SU-DHL-6 (cell line): Measurements from ENCODE around the gene HOMEZ.
"Not testable (repeated sequence)": the region's sequence is repeated elsewhere in the genome, so short reads cannot be mapped to it uniquely, and the experiment has no call there.

ENCODE experiments used
- H2AFZ ChIP-seq: fragments of 200-600 bp; sonication (generic); 2 replicates; pipeline ENCODE4 v1.6.1; 2014; ENCODE audit warnings: low read depth, mild to moderate bottlenecking, moderate library complexity, mixed read lengths, antibody characterized with exemption, low read length; ENCODE audit not compliant: severe bottlenecking
- H3F3A ChIP-seq: fragments of 200-600 bp; shearing (Covaris generic); 2 replicates; pipeline ENCODE4 v1.6.0; 2016; ENCODE audit warnings: antibody characterized with exemption, mild to moderate bottlenecking; ENCODE audit not compliant: insufficient read depth
- H3K27ac ChIP-seq: fragments of 200-600 bp; sonication (generic); 2 replicates; pipeline ENCODE4 v1.5.1; 2016; ENCODE audit warnings: low read depth, mild to moderate bottlenecking, low read length, moderate library complexity, mixed read lengths
- H3K27me3 ChIP-seq: fragments of 200-600 bp; sonication (generic), shearing (Covaris generic); 2 replicates; pipeline ENCODE4 v1.6.0; 2014; ENCODE audit warnings: mild to moderate bottlenecking, low read length
- H3K36me3 ChIP-seq: fragments of 200-600 bp; sonication (generic); 2 replicates; pipeline ENCODE4 v1.6.1; 2014; ENCODE audit warnings: mild to moderate bottlenecking, low read length, mixed read lengths
- H3K4me2 ChIP-seq: fragments of 300-600, 200-600 bp; shearing (Covaris generic), sonication (generic); 2 replicates; pipeline ENCODE4 v1.6.0; 2014; ENCODE audit warnings: low read length, low read depth, mild to moderate bottlenecking; ENCODE audit not compliant: poor library complexity, severe bottlenecking
- H3K4me3 ChIP-seq: fragments of 200-600 bp; sonication (generic); 2 replicates; pipeline ENCODE4 v1.5.1; 2014; ENCODE audit warnings: antibody characterized with exemption, low read length, mild to moderate bottlenecking, mixed read lengths; ENCODE audit not compliant: insufficient read depth, poor library complexity, severe bottlenecking
- H3K79me2 ChIP-seq: fragments of 200-600 bp; sonication (generic); 2 replicates; pipeline ENCODE4 v1.6.1; 2014; ENCODE audit warnings: mild to moderate bottlenecking, low read length, moderate library complexity; ENCODE audit not compliant: insufficient read depth
- H3K9ac ChIP-seq: fragments of 200-600 bp; sonication (generic); 2 replicates; pipeline ENCODE4 v1.7.0; 2014; ENCODE audit warnings: mild to moderate bottlenecking, low read length
- H3K9me2 ChIP-seq: fragments of 200-600 bp; sonication (generic); replicated peaks from 2 replicates; pipeline ENCODE4 v1.6.1; 2014; ENCODE audit warnings: low read length; ENCODE audit not compliant: insufficient read depth
- H3K9me3 ChIP-seq: fragments of 200-600 bp; sonication (generic); 2 replicates; pipeline ENCODE4 v1.6.1; 2014; ENCODE audit warnings: low read length, mixed read lengths; ENCODE audit not compliant: insufficient read depth
- H4K20me1 ChIP-seq: fragments of 200-600 bp; sonication (generic); 2 replicates; pipeline ENCODE4 v1.6.1; 2014; ENCODE audit warnings: low read depth, mild to moderate bottlenecking, antibody characterized with exemption, low read length, moderate library complexity, mixed read lengths
- EZH2phosphoT487 ChIP-seq: fragments of 200-600 bp; sonication (generic), shearing (Covaris generic); conservative IDR thresholded peaks from 2 replicates; pipeline ENCODE4 v1.6.1; 2018; ENCODE audit warnings: mild to moderate bottlenecking, antibody characterized with exemption, low read length, moderate library complexity, mixed read lengths
- TF ChIP-seq, protein P1 (sequence below): fragments of 200-600 bp; sonication (generic); IDR thresholded peaks from one replicate; pipeline ENCODE4 v1.5.1; 2017; ENCODE audit warnings: antibody characterized with exemption, mild to moderate bottlenecking, low read length, moderate library complexity; ENCODE audit not compliant: insufficient read depth, poor library complexity, severe bottlenecking

The HOMEZ gene

DNA sequence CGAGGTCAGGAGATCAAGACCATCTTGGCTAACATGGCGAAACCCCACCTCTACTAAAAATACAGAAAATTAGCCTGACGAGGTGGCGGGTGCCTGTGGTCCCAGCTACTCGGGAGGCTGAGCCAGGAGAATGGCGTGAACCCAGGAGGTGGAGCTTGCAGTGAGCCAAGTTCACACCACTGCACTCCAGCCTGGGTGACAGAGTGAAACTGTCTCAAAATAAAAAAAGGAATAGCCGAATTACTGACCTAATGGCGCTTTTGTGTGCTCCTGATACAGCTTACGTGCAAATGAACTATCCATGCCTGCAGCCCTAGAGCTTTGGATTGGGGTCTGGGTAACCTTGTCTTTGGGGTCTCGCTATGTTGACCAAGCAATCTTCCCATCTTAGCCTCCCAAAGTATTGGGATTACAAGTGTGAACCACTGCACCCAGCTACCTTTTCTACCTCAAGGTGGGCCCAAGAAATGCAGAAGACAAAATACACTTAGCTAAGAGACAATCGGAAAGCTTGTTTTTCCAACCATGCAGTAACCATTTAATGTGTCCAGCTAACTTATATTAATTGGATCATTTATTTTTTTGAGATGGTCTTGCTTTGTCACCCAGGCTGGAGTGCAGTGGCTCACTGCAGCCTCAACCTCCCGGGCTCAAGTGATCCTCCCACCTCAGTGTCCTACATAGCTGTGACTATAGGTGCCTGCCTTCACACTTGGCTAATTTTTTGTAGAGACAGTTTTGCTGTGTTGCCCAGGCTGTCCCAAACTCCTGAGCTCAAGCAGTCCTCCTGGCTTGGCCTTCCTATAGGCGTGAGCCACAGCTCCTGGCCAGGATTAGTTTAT, 40.8 kb upstream of the HOMEZ start:
- no peak overlapping the region for H2AFZ ChIP-seq
- no peaks in the 10 kb centered on the region for H3K9me3 ChIP-seq
- H3K9me2 ChIP-seq = no peaks in the 10 kb centered on the region
- H3K4me3 ChIP-seq = no peak overlapping the region
- TF ChIP-seq, protein P1, sequence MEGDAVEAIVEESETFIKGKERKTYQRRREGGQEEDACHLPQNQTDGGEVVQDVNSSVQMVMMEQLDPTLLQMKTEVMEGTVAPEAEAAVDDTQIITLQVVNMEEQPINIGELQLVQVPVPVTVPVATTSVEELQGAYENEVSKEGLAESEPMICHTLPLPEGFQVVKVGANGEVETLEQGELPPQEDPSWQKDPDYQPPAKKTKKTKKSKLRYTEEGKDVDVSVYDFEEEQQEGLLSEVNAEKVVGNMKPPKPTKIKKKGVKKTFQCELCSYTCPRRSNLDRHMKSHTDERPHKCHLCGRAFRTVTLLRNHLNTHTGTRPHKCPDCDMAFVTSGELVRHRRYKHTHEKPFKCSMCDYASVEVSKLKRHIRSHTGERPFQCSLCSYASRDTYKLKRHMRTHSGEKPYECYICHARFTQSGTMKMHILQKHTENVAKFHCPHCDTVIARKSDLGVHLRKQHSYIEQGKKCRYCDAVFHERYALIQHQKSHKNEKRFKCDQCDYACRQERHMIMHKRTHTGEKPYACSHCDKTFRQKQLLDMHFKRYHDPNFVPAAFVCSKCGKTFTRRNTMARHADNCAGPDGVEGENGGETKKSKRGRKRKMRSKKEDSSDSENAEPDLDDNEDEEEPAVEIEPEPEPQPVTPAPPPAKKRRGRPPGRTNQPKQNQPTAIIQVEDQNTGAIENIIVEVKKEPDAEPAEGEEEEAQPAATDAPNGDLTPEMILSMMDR = no peak
- no peak for TF ChIP-seq EZH2phosphoT487
- H3K27ac ChIP-seq = no peak overlapping the region
- no peak overlapping the region for H3K9ac ChIP-seq
- H3K36me3 ChIP-seq = peaks cover 13% of the 10 kb centered on the region
- 0 out of 2 replicates have a peak, but pooled peaks cover 4% of the 10 kb centered on the region for H4K20me1 ChIP-seq
- H3K4me2 ChIP-seq = no peak overlapping the region
- no peaks in the 10 kb centered on the region for H3K27me3 ChIP-seq
- peaks cover 29% of the 10 kb centered on the region for H3F3A ChIP-seq
- H3K79me2 ChIP-seq = peaks cover 19% of the 10 kb centered on the region

DNA sequence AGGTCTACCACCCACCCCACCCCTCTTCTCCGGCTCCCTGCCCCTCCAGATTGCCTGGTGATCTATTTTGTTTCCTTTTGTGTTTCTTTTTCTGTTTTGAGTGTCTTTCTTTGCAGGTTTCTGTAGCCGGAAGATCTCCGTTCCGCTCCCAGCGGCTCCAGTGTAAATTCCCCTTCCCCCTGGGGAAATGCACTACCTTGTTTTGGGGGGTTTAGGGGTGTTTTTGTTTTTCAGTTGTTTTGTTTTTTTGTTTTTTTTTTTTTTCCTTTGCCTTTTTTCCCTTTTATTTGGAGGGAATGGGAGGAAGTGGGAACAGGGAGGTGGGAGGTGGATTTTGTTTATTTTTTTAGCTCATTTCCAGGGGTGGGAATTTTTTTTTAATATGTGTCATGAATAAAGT, 39.8 kb upstream of the HOMEZ start:
- H3K27me3 ChIP-seq, H3K9me2 ChIP-seq, H2AFZ ChIP-seq, H3K27ac ChIP-seq, H3K9ac ChIP-seq, H4K20me1 ChIP-seq, H3K9me3 ChIP-seq, H3K4me3 ChIP-seq, H3K4me2 ChIP-seq: not testable (repeated sequence)
- Histone ChIP-seq H3F3A (peaks cover 29% of the 10 kb centered on the region), H3K36me3 (peaks cover 13% of the 10 kb centered on the region), H3K79me2 (peaks cover 19% of the 10 kb centered on the region)

DNA sequence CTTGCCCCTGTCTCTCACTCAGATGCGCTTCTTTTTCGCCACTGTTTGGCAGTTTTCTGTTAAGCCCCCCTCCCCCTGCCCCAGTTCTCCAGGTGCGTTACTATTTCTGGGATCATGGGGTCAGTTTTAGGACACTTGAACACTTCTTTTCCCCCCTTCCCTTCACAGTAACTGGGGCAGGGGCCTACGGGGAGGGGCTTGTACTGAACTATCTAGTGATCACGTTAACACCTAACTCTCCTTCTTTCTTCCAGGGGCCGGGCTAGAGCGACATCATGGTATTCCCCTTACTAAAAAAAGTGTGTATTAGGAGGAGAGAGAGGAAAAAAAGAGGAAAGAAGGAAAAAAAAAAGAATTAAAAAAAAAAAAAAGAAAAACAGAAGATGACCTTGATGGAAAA, 39.1 kb upstream of the HOMEZ start:
- no peak for TF ChIP-seq EZH2phosphoT487
- TF ChIP-seq, protein P1 = no peak
- Histone ChIP-seq H3K9ac (no peak overlapping the region), H4K20me1 (0 out of 2 replicates have a peak, but pooled peaks cover 4% of the 10 kb centered on the region), H3K27ac (no peak overlapping the region), H3K4me2 (no peak overlapping the region), H3K27me3 (no peaks in the 10 kb centered on the region), H3K9me3 (no peaks in the 10 kb centered on the region), H3K4me3 (no peak overlapping the region), H3F3A (peaks cover 29% of the 10 kb centered on the region), H3K79me2 (peaks cover 19% of the 10 kb centered on the region), H2AFZ (no peak overlapping the region), H3K36me3 (peaks cover 13% of the 10 kb centered on the region), H3K9me2 (no peaks in the 10 kb centered on the region)

DNA sequence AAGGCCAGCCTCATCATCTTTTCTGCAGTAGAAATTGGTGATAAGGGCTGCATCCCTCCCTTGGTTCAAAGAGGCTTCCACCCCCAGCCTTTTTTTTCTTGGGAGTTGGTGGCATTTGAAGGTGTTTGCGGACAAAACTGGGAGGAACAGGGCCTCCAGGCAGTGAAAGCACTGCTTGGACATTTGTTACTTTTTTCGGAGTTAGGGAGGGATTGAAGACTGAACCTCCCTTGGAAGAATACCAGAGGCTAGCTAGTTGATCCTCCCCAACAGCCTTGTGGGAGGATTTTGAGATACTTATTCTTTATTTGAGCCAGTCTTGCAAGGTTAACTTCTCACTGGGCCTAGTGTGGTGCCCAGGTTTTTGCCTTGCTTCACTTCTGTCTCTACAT, 38.5 kb upstream of the HOMEZ start:
- Histone ChIP-seq H3K9me2 (no peaks in the 10 kb centered on the region), H2AFZ (no peak overlapping the region), H3F3A (peaks cover 29% of the 10 kb centered on the region), H3K79me2 (peaks cover 19% of the 10 kb centered on the region), H3K9ac (no peak overlapping the region), H3K36me3 (peaks cover 13% of the 10 kb centered on the region), H4K20me1 (0 out of 2 replicates have a peak, but pooled peaks cover 4% of the 10 kb centered on the region), H3K27me3 (no peaks in the 10 kb centered on the region), H3K27ac (no peak overlapping the region), H3K9me3 (no peaks in the 10 kb centered on the region), H3K4me3 (no peak overlapping the region), H3K4me2 (no peak overlapping the region)
- no peak for TF ChIP-seq EZH2phosphoT487
- TF ChIP-seq, protein P1 = no peak
